Left ventricle myocardium superior (tissue), 1 donor: ENCODE measurements around the gene PRDM11. TPM values are rescaled to one million over a fixed set of nuclear protein-coding genes. Genes with fewer than 3 reads are reported as not detected.
A peak's percentile ranks its signal among the peaks of the same experiment; 100 is the strongest.
"Not testable (repeated sequence)": the region's sequence is repeated elsewhere in the genome, so short reads cannot be mapped to it uniquely, and the experiment has no call there.

Source experiments
- ATAC-seq: fragments of 200-7000 bp; cut with Tn5 transposase; one replicate; pipeline ENCODE4 v1.9.1; 2020; ENCODE audit warnings: mild to moderate bottlenecking, moderate library complexity
- DNase-seq: peaks from one replicate; pipeline ENCODE4 v3.0.0-alpha.2; 2020
- intact Hi-C: fragments of 100-400 bp; cut with micrococcal nuclease; formaldehyde crosslinking; loops from one replicate; pipeline ENCODE4 v1.11.0; 2022
- total RNA-seq: library from RNA; stranded (reverse); fragmentation: NEBNext Ultra II Directional; extraction: Animal tissue kit (Norgen Biotek cat#: 25700); gene quantifications from one replicate; pipeline ENCODE4 v1.2.1, GENCODE V29; 2021
- donor health status: DM: no; HTN: yes; CAD: no; lungs with severe emphysema.

The PRDM11 gene
- total RNA-seq, 1 donor from 2014 or later: 16.9 TPM

- intact Hi-C loops, DNase-seq, ATAC-seq: not testable (repeated sequence)
Observed at GRCh38 chr11:45127836-45128235, 18.6 kb upstream of the PRDM11 start.

GRCh38 chr11:45133878-45134277 is 12.6 kb upstream of the PRDM11 start:
- ATAC-seq (no peak), DNase-seq (no peak)
- intact Hi-C loops: no loop called here

DNA sequence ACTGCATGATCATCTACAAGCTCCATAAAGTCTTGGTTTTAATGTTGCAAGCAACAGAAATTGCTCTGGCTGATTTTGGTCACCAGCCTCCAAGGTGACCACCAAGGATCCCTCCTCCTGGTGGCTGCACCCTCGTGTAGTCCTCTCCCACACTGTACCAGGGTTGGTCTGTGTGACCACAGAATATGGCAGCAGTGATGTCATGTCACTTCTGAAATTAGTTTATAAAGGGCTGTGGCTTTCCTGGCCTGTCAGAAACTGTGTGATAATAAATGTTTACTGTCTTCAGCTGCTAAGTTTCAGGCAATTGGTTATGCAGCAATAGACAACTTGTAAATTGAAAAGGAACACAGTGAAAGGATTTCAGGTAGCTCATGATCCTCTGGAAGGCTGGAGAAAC is 5.3 kb upstream of the PRDM11 start:
- DNase-seq (no peak), ATAC-seq (no peak)
- intact Hi-C loops: no loop called here

GRCh38 chr11:45141631-45142030 is 4.8 kb upstream of the PRDM11 start:
- no peak for DNase-seq

DNA sequence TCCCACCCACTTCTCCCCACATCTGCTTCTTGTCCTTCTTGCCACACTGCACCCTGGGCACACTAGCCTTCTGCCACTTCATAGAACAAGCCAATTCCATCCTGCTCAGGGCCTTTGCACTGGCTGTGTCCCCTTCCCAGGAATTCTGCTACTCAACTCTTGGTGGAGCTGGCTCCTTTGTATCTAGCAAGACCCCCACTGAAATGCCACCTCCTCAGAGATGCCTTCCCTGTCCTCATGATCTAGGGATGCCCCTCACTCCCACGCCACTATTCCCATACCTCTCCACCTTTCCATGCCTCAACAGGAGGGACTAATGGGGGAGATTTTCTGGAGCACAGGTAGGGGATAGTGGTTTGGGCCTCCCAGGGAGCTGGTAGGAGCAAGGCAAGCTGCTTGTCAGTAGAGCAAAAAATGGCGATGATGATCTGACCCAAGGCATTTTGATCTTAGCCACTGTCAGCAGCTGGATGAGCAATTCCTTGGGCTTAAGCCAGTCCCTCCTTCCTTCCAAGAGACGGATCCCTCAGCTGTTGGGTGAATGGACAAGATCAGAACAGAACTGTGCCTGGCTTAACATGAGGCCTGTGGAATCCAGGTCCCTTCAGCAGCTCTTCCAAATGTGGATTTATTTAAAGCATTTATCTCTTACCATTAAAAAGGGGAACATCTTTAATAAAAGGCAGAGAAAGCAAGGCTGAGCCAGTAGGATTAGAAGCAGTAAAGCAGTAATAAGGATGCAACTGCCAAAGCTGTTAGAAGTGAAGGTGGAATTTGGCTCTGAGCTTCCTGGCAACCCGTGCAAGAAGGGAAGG is 4.0 kb upstream of the PRDM11 start:
- intact Hi-C loops: no loop called here
- DNase-seq (no peak), ATAC-seq (no peak)

More at GRCh38 chr11:45141631-45142030, 4.8 kb upstream of the PRDM11 start:
- intact Hi-C loops: no loop called here
- ATAC-seq: no peak

DNA sequence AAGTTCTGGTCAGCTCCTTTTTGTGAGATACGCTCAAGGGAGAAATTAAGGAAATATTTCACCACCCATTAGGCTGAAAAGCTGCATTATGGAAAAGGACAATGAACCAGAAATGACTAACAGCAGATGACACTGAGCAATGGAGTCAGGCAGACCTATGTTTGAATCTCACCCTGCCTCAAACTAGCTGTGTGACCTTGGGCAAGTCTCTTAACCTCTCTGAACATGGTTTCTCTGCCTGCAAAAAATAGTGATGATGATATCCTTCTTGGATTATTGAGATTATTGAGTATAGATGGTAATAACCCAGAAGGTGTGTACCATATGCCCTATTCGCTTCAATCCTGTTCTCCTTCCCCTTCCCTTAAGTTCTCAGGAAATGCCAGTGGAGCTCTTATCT is 2.9 kb upstream of the PRDM11 start:
- intact Hi-C loops: no loop called here
- ATAC-seq (no peak), DNase-seq (no peak)

DNA sequence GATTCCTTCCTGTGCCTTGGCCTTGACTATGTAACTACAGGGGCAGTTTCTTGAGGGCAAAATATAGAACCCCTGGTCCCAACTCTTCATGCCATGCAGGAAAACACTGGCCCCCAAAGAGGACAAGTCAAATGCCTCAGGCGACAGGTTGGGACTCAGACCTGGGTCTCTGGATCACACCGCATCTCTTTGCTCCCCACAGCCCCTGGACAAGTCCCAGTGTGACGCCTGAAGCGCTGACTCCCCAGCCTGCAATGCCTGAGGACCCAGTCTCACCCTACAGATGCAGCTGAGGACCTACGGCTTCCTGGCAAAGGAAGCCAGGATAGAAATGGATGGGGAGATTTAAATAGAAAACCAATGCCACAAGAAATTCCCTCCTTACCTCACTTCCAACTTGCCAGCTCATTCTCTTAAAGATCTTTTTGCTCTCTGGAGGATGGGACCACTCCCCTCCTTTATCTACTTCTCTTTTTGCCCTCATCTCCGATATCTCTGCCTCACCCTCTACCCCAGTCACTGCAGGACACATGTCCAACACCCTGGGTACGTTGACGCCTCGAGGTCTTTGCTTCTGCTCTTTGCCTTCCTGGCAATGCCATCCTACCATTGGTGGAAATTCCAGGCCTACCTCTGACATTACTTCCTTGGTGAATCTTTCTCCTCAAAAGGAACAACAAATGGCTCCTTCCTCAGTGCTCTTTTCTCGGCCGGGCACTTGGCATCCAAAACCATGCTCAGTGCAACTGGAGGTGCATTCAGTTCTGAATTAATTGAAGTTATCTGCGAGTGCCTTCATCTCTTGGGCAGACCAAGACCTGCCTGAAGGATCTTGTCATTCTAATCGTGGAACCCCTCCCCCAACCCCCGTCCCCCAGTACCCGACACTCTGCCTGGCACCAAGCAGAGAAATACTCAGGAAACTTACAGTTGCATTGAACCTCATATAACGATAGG is 2.0 kb upstream of the PRDM11 start:
- intact Hi-C loops: no loop called here
- ATAC-seq: no peak
- no peak for DNase-seq

- no peak for ATAC-seq
- intact Hi-C loops: no loop called here
- no peak for DNase-seq
Observed at GRCh38 chr11:45145083-45145378, 1.4 kb upstream of the PRDM11 start.

GRCh38 chr11:45145379-45146071 is 914 bp upstream of the PRDM11 start:
- intact Hi-C loops: no loop called here
- ATAC-seq: peak; percentile 6
- DNase-seq: peak; percentile 52

DNA sequence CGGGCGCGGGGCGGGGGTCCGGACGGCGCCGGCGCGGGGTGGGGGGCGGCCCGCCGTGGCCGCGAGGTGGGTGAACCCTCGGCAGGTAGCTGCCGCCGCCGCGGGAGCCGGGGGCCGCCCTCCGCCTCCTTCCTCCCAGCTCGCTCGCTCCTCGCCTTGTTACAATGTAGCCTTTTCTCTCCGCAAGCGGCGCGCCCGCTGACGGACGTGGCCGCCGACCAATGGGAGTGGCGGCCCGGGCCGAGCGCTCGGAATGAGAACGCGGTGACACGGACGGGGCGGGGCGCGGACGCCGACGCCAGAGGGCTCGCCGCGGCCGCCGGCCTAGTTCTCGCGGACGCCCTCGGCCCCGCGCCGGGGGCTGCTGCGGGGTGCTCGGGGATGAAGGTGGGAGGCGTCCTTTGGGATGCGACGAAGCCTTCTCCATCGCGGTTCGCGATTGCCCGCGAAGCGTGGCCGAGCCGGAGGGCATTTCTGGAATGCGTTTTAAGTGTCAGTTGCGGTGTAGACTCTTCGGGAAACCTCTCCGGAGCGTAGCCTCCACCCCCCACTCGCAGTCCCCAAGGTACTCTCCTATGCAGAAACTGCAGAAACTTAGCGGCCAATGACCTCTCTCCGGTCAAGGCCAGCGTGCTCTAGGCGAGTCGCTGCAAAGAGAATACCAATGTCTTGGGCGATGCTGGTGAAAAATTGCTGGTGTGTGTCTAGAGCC is 734 bp downstream of the PRDM11 start:
- ATAC-seq (peak; percentile 98), DNase-seq (peak; percentile 98)
- intact Hi-C loops: no loop called here

DNA sequence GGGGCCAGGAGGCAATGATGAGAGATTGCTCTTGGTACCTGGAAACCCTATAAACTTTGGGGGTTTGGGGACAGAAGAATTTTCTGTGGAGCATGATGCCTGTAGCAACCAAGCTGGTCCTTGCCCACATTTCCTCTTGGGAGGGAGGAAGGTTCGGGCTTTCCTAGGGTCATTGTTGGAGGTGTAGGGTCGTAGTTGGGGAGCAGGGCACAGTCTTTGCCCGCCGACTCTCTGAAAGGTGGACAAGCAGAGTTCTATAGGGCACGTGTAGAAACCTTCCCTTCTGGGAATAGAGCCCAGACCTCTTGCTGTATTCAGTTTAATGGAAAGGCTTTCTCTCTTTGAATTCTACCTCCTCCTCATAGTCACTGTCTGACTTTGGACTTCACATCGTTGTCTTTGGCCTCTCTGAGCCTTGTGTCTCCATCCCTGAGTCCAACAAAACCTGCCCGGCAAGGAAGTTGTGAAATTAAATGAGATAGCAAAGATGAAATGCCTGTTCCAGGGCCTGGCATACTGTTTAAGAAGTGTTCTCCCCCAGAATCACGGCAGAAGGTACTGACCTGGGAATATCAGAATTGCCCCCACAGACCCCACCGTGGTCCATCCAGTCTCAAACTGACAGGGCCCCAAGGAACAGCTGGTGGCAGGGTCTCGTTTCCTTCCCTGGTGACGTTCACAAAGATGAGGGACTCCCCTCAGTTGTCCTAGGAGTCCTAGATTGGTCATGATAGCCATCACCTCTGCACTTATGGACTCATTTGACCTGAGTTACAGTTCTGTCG is 1.6 kb downstream of the PRDM11 start:
- DNase-seq (no peak), ATAC-seq (no peak)
- intact Hi-C loops: no loop called here

GRCh38 chr11:45149483-45150056 is 3.1 kb downstream of the PRDM11 start:
- no peak for ATAC-seq
- DNase-seq: no peak
- intact Hi-C loops: no loop called here

GRCh38 chr11:45150301-45150700 is 3.9 kb downstream of the PRDM11 start:
- ATAC-seq (no peak), DNase-seq (no peak)
- intact Hi-C loops: no loop called here

GRCh38 chr11:45150943-45151342 is 4.5 kb downstream of the PRDM11 start:
- DNase-seq (no peak), ATAC-seq (no peak)
- intact Hi-C loops: no loop called here

- no peak for ATAC-seq
- DNase-seq: no peak
- intact Hi-C loops: no loop called here
Observed at GRCh38 chr11:45151362-45151982, 5.0 kb downstream of the PRDM11 start.

DNA sequence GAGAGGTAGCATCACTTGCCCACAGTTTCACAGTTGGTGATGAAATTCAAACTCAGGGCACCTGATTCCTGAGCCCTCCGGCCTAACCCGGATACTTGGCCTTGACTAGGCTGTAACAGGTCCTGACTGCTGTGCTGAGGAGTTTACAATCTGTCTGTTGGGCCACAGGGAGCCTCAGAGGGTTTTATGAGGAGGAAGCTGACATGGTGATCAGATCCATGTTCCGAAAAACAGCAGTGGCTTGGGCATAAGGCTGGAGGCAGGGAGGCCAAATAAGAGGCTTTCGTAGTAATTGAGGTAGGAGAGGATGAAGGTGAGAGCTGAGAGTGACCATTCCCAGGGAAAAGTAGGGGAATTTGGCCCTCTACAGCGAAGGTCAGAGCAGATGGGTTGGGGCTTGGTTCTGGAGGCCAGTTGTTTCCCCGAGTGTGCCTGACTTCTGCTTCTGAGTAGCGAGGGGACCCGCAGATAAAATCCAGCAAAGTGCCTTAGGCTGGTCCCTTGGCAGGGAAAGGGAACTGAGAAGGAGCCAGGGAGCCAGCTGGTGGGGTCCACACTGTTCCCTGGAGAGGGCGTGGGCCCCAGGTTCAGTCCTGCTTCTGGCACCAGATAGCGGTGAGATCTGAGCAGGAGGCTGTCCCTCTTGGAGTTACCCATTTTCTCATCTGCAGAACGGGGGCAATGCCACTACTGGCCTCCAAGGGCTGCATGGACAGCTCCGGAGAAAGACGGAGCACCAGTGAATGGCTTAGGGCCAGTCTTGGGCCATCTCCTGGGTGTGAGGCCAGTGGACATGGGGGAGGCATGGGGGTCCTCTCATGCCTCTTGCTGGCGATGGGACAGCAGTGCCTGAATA is 6.5 kb downstream of the PRDM11 start:
- intact Hi-C loops: no loop called here
- DNase-seq (no peak), ATAC-seq (no peak)

DNA sequence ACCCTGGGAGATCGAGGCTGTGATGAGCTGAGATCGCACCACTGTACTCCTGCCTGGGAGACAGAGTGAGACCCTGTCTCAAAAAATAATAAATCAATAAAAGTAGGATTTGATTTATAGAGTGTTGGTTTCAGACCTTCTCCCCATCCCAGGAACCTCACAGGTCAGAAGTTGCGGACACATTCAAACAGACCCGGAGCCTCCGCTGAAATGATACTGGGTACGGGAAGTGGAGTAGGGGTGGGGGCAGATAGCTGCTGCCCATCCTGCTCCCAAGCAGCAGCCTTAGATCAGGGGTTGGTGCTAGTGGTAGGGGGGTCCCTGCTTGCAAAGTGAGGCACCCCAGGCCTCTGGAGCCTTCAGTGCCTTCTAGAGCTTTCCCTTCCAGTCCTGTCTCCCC is 7.8 kb downstream of the PRDM11 start:
- no peak for DNase-seq
- ATAC-seq: no peak

More for the DNA sequence above, 7.8 kb downstream of the PRDM11 start:
- intact Hi-C loops: no loop called here
